Posterior cingulate gyrus (tissue), 11 donors: ENCODE data around the gene THBD.

ENCODE experiments used
- DNase-seq, 10 donors: peaks; one replicate each; pipeline versions ENCODE4 v3.0.0 to v3.0.0-alpha.2; 2020 to 2021; ENCODE audit warnings: mixed read lengths in 3 of 10
- intact Hi-C: fragments of 100-400 bp; cut with DNase I; formaldehyde crosslinking; loops from one replicate; pipeline ENCODE4 v1.15.1; 2023

The THBD gene

GRCh38 chr20:23085436-23086055, 36.1 kb upstream of the THBD start:
- DNase-seq = no peak
- intact Hi-C loops = no loop called here

DNA sequence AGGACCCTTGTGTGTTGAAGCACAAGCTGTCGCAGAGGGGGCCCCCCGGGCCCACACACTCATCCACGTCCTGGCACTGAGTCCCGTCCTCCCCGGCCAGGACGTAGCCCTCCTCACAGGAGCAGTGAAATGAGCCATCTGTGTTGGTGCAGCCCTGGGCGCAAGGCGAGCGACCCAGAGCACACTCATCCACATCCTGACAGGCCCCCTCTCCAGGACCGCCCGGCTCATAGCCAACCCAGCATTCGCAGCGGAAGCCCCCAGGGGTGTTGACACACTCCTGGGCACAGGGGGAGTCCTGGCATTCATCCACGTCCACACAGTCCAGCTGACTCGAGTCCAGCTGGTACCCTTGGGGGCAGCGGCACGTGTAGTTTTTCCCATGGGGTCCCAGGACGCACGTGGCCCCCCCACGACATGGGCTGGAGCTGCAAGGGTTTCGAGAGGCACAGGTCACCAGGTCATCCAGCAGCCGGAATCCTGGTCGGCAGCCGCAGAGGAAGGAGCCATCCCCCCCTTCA, 35.4 kb upstream of the THBD start:
- DNase-seq = no peak
- intact Hi-C loops = no loop called here

GRCh38 chr20:23084282-23084844, 34.9 kb upstream of the THBD start:
- intact Hi-C loops = no loop called here
- no peak for DNase-seq

DNA sequence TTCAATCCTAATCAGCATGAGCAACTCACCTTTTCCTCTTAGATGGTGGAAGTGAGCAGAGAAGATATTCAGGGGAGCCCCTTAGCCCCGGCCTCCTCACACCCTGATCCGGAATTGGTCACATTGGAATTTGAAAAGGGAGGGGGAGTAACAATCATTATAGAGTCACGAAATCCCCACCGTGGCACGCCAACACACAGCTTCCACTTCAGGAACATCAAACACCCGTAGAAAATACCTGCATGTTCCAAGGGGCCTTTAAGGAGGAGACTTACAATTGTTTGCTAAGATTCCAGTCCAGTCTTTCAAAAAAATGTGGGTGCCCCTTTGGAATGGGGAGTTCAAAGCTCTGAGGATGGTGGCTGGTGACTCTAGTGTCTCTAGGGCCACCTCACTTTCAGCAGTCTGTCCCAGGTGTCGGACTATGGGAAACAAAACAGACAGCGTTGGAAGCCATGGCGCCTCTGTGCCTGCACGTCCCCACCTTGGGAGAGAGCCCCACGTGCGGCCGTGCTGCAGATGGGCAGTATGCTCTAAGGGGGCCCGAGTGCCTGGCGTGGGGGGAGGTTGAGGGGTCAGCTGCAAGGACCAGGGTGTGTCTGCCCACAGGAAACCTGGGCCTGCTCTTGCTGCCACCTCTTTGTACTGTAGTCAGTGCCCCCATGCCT, 34.2 kb upstream of the THBD start:
- intact Hi-C loops = no loop called here
- no peak for DNase-seq

GRCh38 chr20:23082846-23083552, 33.5 kb upstream of the THBD start:
- DNase-seq = no peak
- intact Hi-C loops = no loop called here

- DNase-seq = no peak
- intact Hi-C loops = no loop called here
Measured at GRCh38 chr20:23081263-23081819, 31.9 kb upstream of the THBD start.

DNA sequence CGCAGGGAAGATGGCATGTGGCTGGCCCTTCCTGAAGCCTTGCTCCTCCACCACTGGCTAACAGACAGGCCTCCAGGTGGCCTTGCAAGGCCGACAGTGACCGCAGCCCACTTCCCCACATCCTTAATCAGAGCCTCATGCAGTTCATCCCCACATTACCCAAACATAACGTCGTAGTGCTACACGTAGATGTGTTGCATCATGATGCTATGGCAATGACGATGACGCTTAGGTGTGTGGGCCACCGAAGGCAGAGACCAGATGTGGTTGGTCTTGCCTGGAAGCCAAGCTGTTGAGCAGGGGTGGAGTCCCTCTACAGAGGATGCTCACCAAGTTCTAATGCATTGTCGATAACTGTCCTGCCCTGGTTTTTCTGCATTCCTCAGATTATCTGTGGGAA, 31.0 kb upstream of the THBD start:
- intact Hi-C loops = no loop called here
- DNase-seq = no peak

GRCh38 chr20:23079926-23080325, 30.5 kb upstream of the THBD start:
- DNase-seq = no peak
- intact Hi-C loops = no loop called here

DNA sequence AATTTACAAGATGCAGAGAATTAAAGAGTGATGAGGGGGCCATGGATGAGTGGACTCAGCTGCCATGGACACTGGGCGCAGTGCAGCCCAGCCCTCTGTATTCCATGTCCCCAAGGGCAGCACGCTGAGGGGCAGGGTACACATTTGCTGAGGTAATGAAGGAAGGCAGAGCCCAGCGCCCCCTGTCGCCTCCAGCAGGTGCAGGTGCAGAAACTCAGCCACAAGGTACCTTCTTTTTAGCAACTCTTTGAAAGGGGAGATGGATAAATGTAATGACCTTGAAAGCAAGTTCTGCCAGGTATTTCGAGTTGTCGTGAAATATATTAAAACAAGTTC, 29.5 kb upstream of the THBD start:
- no peak for DNase-seq

DNA sequence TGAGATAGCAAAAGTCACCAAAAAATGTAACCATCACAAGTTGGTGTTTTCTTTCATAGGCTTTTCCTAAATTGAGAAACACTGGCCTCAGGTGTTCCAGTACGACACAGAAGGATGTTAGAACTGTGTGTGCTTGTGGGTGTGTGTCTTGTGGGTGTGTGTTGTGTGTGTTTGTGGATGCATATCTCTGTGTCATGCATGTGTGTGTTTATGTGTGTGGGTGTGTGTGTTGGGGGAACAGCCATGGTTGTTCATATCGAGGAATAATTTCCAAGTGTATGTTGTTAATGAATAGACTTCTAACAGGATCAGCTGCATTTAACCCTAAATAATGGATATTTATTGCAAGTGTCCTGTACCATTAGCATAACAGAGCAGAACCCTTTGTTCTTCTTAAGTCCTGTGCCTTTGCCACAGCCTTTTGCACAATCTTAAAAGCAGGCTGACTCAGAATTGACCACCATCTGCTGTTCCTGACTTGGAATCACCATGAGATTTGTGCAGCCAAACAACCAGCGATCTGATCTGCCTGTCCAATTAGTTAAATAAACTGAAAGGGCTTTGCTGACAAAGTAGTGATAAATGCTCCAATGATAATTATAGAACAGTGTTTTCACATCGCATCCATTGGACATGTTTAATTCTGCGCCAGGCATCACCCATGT, 29.0 kb upstream of the THBD start:
- no peak for DNase-seq
- intact Hi-C loops = no loop called here

More for the DNA sequence above, 29.5 kb upstream of the THBD start:
- intact Hi-C loops = no loop called here

DNA sequence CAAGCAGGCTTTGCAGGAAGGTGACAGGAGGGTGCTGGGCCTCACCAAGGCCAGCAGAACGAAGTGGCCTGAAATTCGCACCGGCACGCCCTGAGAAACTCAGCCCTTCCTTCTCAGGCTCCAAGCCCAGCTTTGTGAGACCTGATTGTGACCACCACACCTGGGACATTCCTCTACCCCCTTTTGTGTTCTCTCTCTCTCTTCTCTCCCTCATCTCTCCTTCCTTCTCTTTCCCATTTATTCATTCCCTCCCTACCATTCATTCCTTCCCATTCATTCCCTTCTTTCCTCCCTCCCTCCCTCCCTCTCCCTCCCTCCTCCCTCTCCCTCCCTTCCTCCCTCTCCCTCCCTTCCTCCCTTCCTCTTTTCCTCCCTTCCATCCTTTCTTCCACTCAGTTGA, 27.8 kb upstream of the THBD start:
- no peak for DNase-seq
- intact Hi-C loops = no loop called here

- DNase-seq = no peak
- intact Hi-C loops = no loop called here
Measured at GRCh38 chr20:23074052-23074451, 24.6 kb upstream of the THBD start.

DNA sequence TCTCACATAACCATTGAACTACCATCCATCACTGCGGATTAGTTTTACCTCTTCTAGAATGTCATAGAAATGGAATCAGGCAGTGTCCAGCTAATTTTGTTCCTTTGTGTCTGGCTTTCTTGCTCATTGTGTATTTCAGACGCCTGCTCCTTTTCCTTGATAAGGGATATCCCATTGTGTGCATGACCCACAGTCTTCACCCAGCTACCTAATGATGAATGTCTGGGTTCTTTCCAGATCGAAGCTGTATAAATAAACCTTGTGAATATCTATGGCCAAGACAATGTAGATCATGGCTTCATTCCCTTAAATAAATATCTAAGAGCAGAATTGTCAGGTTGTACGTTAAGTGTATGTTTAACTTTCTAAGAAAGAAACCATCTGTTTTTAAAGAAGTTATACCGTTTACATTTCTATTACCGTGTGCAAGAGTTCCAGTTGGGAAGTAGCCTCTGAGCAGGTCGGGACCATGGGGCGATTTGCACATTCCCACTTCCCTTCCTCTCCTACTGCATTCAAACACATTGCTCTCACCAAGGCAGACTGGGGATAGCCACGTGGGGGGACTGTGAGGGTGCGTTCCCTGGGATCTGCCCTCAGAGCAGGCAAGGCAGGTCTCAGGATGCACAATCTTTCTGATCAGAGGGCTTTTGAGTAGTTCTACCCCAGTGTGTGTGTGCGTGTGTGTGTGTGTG, 23.6 kb upstream of the THBD start:
- DNase-seq = no peak
- intact Hi-C loops = no loop called here

DNA sequence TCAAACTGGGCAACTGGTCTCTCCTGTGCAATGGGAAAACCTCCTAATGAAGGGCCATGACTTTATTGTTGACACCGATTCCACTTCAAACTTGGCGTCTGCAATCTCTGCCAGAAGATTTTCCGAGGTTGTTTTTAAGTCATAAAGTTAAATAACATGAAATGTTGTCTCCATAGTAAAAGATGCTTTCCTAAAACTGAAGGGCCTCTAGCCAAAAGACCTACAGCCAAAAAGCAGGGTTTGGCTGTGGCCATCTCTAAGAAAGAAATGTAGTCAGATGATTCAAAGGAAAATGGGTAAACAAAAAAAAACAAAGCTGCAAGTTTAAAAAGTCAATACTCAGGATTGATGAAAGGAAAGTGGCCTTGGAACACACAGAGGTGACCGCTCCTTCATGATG, 22.5 kb upstream of the THBD start:
- intact Hi-C loops = loop anchor here (2.0 kb wide), 1 partner anchor 21 kb away; no protein-coding TSS in a partner anchor
- no peak for DNase-seq

DNA sequence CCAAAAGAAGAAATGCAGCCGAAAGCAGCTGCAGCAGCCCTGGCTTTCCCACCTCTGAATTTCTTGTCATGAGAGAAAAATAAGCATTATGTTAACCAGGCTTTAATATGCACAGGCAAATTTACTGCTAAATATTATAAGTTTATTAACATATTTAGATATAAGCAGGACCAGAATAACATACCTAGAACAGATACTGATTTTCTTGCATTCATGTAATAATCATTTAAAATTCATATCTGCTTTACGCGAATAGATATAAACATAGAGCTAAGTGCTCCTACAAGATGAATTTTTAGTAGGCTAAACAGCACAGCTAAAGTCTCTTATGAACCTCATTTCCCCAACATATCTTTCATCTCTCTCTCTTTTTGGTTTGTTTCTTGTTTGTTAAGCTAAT, 21.9 kb upstream of the THBD start:
- intact Hi-C loops = loop anchor here (2.0 kb wide), 1 partner anchor 21 kb away; no protein-coding TSS in a partner anchor
- no peak for DNase-seq

GRCh38 chr20:23069108-23069507, 19.6 kb upstream of the THBD start:
- DNase-seq = no peak
- intact Hi-C loops = no loop called here

DNA sequence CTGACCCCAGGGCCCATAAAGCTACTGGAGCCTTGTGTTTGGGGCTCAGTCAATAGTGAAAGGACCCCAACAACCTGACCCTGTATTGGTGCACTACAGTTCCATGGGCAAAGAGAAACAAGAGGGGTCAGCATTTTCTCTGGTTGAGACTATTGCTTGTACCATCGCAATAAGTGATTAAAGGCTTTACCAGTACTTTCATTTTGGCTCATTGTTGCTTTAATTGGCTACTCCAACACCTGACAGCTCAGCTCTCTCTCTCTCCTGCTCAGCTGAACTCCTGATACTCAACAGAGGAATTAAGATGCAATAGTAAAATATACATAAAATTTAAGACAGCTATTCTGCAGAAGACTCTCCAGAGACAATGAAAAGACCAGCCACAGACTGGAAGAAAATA, 18.8 kb upstream of the THBD start:
- intact Hi-C loops = no loop called here

DNA sequence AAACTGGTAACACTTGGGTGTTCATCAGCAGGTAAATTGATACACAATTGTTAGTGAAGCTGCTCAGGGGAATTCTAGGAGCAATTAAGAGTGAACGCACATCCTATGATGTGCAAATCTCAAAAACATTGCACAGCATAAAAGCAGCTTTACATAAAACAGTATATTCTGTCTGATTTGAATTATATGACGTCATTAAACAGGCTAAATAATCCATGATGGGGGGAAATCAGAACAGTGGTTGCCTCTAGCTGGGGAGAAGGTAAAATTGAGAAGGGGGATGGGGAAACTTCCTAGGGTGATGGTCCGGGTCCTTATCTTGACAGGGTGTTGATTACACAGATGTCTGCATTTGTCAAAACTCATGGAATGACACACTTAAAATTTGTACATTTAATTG, 17.3 kb upstream of the THBD start:
- DNase-seq = no peak
- intact Hi-C loops = no loop called here

More for the DNA sequence above, 18.8 kb upstream of the THBD start:
- no peak for DNase-seq

DNA sequence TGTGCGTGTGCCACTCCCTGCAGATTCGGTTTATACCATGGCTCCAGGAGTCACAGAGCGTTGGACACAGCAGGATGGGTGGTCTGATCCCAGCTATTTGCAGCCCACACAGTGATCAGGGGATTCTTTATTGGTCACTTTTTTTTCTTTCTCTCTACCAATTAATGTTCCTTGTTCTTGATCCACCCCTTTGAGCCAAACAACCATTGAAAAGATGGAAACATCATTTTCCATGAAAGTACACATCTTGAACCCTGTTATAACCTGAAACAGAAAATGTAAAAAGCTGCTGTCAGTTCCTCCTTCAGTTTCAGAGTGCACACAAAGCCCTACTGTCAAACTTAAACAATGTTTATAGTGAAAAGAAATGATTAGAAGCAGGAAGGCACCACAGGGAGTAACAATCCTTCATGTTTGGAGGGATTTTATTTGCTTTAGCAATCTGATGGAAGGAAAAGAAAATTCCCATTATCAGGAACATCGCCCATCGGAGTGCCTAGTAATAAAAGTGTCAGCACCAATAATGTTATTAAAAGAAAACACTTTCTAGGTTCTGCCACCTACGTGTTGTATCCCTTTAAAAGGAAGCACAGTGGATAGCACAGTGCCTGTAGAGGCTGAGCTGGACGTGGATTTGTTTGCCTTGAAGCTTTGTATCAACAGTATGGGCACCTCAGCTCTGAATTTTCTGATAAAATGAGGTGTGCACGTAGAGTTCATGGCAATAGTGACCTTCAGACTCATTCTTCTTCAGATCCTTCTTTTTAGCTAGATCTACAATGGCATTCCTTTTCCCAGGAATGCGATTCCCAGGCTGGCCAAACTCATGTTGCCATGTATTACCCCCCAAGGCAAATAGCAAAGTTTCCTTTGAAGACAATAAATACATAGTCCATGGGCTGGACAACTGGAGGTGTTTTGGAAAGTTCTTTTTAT, 16.1 kb upstream of the THBD start:
- no peak for DNase-seq
- intact Hi-C loops = no loop called here
